Hematopoietic multipotent progenitor cell treated with erythropoietin and hydrocortisone succinate and interleukin-3 and kit ligand, for 6 days (in vitro differentiated cells): ENCODE data around the gene CCNJ.

Source experiments
- DNase-seq: peaks from one replicate; pipeline ENCODE4 v3.0.0-alpha.2; 2015

The CCNJ gene

GRCh38 chr10:96061232-96061631, 17.8 kb downstream of the CCNJ start:
- DNase-seq, result no peak

- no peak for DNase-seq
Observed at GRCh38 chr10:96072674-96073073, 29.3 kb downstream of the CCNJ start.

GRCh38 chr10:96073722-96074121, 30.3 kb downstream of the CCNJ start:
- no peak for DNase-seq

- no peak for DNase-seq
Observed at GRCh38 chr10:96074776-96075175, 31.4 kb downstream of the CCNJ start.

GRCh38 chr10:96075977-96076376, 32.6 kb downstream of the CCNJ start:
- DNase-seq, result no peak

GRCh38 chr10:96077156-96077555, 33.8 kb downstream of the CCNJ start:
- no peak for DNase-seq

GRCh38 chr10:96082153-96082552, 38.8 kb downstream of the CCNJ start:
- no peak for DNase-seq

DNA sequence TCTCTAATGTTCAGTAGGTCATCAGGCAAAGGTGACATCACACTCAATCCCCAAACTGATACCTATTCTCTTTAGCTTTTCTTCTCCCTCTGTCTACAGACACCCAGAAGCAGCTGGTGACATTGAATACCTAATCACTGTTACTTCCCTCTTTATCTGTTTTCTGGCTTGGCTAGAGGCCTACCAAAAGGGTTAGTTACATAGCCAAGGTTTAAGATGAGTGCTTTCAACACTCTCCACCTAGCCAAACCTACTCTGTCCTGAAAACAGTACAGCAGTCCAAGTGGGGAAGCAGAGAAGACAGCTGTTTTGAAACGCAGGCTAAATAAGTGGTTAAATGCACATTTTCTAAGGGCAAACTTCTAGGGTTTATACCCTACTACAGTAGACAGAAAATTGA, 39.4 kb downstream of the CCNJ start:
- no peak for DNase-seq

- no peak for DNase-seq
Observed at GRCh38 chr10:96089116-96089515, 45.7 kb downstream of the CCNJ start.

DNA sequence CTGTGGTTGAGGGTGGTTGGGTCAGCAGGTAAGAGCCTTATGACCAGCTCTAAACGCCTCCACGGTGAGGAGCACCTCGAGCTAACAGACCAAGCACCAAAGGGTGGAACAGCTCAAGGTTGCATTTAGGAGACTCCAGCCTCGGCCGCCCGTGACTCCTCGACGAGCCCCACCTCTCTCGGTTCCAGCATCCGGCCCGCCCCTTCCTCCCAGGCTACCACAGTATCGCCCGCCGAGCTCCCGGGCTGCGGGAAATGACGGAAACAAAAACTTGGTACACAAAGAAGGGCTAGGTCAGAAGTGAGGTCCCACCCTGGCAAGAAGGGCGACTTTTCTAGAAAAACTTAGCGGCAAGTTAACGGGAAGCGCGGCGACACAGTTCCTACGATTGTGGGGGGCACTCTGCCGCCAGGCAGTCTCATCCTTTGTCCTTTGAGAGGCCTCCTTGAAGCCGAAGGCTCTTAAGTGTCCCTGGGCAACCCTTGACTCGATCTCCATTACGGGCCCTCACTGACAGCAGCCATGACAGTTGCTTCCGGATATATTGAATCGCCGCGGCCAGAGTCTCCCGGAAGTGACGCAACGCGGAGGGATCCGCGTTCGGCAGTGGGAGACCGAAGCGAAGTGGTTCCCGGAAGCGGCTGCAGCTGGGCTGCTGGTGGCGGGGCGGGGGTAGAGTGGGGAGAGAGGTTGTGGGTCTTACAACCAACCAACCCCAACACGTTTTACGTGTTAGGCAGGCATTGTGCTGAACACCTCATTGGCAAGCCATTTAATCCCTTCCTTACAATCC, 46.5 kb downstream of the CCNJ start:
- peak; percentile 95 for DNase-seq

DNA sequence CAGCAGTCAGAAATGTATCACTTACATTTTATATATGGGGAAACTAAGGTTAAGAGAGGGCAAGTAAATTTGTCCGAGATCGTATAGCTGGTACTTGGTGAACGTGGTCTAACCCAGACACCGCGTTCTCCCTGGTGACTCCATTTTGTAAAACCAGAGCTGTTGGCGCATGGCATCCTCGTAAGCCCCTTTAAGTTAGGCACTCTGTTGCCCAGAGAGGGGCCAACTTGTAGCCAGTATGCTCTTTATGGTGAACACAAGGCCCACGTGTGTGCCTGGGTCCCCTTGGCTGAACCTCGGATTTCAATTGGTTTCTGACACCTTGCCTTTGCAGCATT, 47.0 kb downstream of the CCNJ start:
- DNase-seq, result no peak

- DNase-seq, result no peak
Observed at GRCh38 chr10:96092999-96093767, 49.8 kb downstream of the CCNJ start.

- DNase-seq, result no peak
Observed at GRCh38 chr10:96093948-96094347, 50.6 kb downstream of the CCNJ start.

DNA sequence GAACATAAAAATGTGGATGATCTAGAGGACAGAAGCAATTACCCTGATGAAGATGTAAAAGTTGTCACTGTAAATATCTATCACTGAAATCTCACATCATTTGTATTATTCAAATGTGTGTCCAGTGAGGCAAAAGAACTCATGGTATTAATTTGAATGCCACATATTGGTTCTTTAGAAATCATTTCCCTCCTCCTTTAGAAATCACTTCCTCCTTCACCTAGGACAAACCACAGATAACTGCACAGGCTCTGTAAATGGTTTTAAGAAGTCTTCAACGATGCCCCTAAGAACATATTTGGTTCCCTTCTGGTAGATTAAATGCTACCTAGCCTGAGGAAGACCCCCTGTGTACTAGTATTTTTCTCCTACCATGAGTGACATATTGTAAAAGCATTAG, 53.6 kb downstream of the CCNJ start:
- DNase-seq, result no peak

- no peak for DNase-seq
Observed at GRCh38 chr10:96097865-96098264, 54.5 kb downstream of the CCNJ start.

DNA sequence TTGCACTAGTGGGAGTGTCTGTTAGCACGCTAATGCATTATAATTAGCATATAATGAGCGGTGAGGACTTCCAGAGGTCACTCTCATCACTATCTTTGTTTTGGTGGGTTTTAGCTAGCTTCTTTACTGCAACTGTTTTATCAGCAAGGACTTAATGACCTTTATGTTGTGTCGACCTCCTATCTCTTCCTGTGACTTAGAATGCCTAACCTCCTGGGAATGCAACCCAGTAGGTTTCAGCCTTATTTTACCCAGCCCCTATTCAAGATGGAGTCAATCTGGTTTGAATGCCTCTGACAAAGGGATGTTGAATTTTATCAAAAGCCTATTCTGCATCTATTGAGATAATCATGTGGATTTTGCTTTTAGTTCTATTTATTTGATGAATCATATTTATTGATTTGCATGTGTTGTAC, 64.2 kb downstream of the CCNJ start:
- no peak for DNase-seq
